ENCODE measurements around the gene CAAP1.
"Not testable (repeated sequence)": the region's sequence is repeated elsewhere in the genome, so short reads cannot be mapped to it uniquely, and the experiment has no call there.

The CAAP1 gene

GRCh38 chr9:26892251-26893029 is at the start of gene CAAP1:
CAAP1 (minus strand) TSS chr9:26892802; CDS start chr9:26892715, 87 bp downstream.
- H3K4me3 ChIP-seq (ENCODE audit: low read depth, low read length) = peak within 1 kb of the TSS; percentile 98

GRCh38 chr9:26940779-26941178 is 48.2 kb upstream of the CAAP1 start:
- H3K4me3 ChIP-seq (ENCODE audit: low read depth, low read length) = no peak overlapping the region

GRCh38 chr9:26939955-26940711 is 47.5 kb upstream of the CAAP1 start:
- H3K4me3 ChIP-seq (ENCODE audit: low read depth, low read length) = no peak overlapping the region

- H3K4me3 ChIP-seq (ENCODE audit: low read depth, low read length) = no peak overlapping the region
These were observed 45.3 kb upstream of the CAAP1 start for GRCh38 chr9:26937816-26938371.

GRCh38 chr9:26935847-26936246 is 43.2 kb upstream of the CAAP1 start:
- no peak overlapping the region for H3K4me3 ChIP-seq (ENCODE audit: low read depth, low read length)

GRCh38 chr9:26928902-26929495 is 36.4 kb upstream of the CAAP1 start:
- no peak overlapping the region for H3K4me3 ChIP-seq (ENCODE audit: low read depth, low read length)

GRCh38 chr9:26925609-26926008 is 33.0 kb upstream of the CAAP1 start:
- H3K4me3 ChIP-seq (ENCODE audit: low read depth, low read length) = no peak overlapping the region

GRCh38 chr9:26919698-26920097 is 27.1 kb upstream of the CAAP1 start:
- H3K4me3 ChIP-seq (ENCODE audit: low read depth, low read length) = no peak overlapping the region

- H3K4me3 ChIP-seq (ENCODE audit: low read depth, low read length) = no peak overlapping the region
These were observed 20.6 kb upstream of the CAAP1 start for GRCh38 chr9:26913138-26913668.

- no peak overlapping the region for H3K4me3 ChIP-seq (ENCODE audit: low read depth, low read length)
These were observed 12.1 kb upstream of the CAAP1 start for GRCh38 chr9:26904671-26905070.

- no peak overlapping the region for H3K4me3 ChIP-seq (ENCODE audit: low read depth, low read length)
These were observed 11.5 kb upstream of the CAAP1 start for GRCh38 chr9:26904070-26904469.

- peak overlapping the region; percentile 98 for H3K4me3 ChIP-seq (ENCODE audit: low read depth, low read length)
These were observed 551 bp upstream of the CAAP1 start for GRCh38 chr9:26893030-26893676.

- peak overlapping the region; percentile 98 for H3K4me3 ChIP-seq (ENCODE audit: low read depth, low read length)
These were observed 876 bp downstream of the CAAP1 start for GRCh38 chr9:26891726-26892125.

GRCh38 chr9:26888271-26888670 is 4.3 kb downstream of the CAAP1 start:
- no peak overlapping the region for H3K4me3 ChIP-seq (ENCODE audit: low read depth, low read length)

- no peak overlapping the region for H3K4me3 ChIP-seq (ENCODE audit: low read depth, low read length)
These were observed 10.4 kb downstream of the CAAP1 start for GRCh38 chr9:26882154-26882553.

- no peak overlapping the region for H3K4me3 ChIP-seq (ENCODE audit: low read depth, low read length)
These were observed 12.3 kb downstream of the CAAP1 start for GRCh38 chr9:26880262-26880661.

GRCh38 chr9:26875155-26875554 is 17.4 kb downstream of the CAAP1 start:
- H3K4me3 ChIP-seq (ENCODE audit: low read depth, low read length) = not testable (repeated sequence)

- H3K4me3 ChIP-seq (ENCODE audit: low read depth, low read length) = no peak overlapping the region
These were observed 22.3 kb downstream of the CAAP1 start for GRCh38 chr9:26870292-26870691.

- no peak overlapping the region for H3K4me3 ChIP-seq (ENCODE audit: low read depth, low read length)
These were observed 29.5 kb downstream of the CAAP1 start for GRCh38 chr9:26863074-26863473.

- no peak overlapping the region for H3K4me3 ChIP-seq (ENCODE audit: low read depth, low read length)
These were observed 36.1 kb downstream of the CAAP1 start for GRCh38 chr9:26856413-26857032.
